HG03439 (cell line): Measurements from ENCODE around the gene HOXC5.

Experiments used
- ATAC-seq: cut with Tn5 transposase; IDR thresholded peaks from one replicate; pipeline ENCODE4 v1.9.1; 2021; ENCODE audit warnings: mild to moderate bottlenecking, moderate library complexity; ENCODE audit not compliant: unreplicated experiment

HOXC5 gene

GRCh38 chr12:54045401-54045800, 12.6 kb downstream of the HOXC5 start:
- no peak for ATAC-seq

GRCh38 chr12:54045868-54046521, 13.1 kb downstream of the HOXC5 start:
- ATAC-seq: no peak

- no peak for ATAC-seq
Observed at GRCh38 chr12:54046809-54047159, 13.9 kb downstream of the HOXC5 start.

GRCh38 chr12:54047160-54047963, 14.5 kb downstream of the HOXC5 start:
- no peak for ATAC-seq

- ATAC-seq: no peak
Observed at GRCh38 chr12:54047964-54048303, 15.1 kb downstream of the HOXC5 start.

GRCh38 chr12:54048406-54049093, 15.7 kb downstream of the HOXC5 start:
- no peak for ATAC-seq

GRCh38 chr12:54049108-54049507, 16.3 kb downstream of the HOXC5 start:
- no peak for ATAC-seq

- ATAC-seq: no peak
Observed at GRCh38 chr12:54050482-54050810, 17.6 kb downstream of the HOXC5 start.

GRCh38 chr12:54051026-54051842, 18.4 kb downstream of the HOXC5 start:
- ATAC-seq: no peak

GRCh38 chr12:54051874-54052437, 19.1 kb downstream of the HOXC5 start:
- no peak for ATAC-seq

GRCh38 chr12:54052438-54053002, 19.7 kb downstream of the HOXC5 start:
- ATAC-seq: no peak

GRCh38 chr12:54053003-54053750, 20.3 kb downstream of the HOXC5 start:
- peak; percentile 59 for ATAC-seq

GRCh38 chr12:54053751-54054741, 21.2 kb downstream of the HOXC5 start, which contains the start of gene HOXC4:
HOXC4 (plus strand) TSS chr12:54053835; CDS start chr12:54053923, 88 bp downstream.
- peak; percentile 43 for ATAC-seq

- ATAC-seq: no peak
Observed at GRCh38 chr12:54054742-54055194, 21.9 kb downstream of the HOXC5 start.

GRCh38 chr12:54055552-54055951, 22.7 kb downstream of the HOXC5 start:
- ATAC-seq: no peak

GRCh38 chr12:54056110-54056509, 23.3 kb downstream of the HOXC5 start:
- ATAC-seq: no peak

- ATAC-seq: no peak
Observed at GRCh38 chr12:54058128-54058768, 25.4 kb downstream of the HOXC5 start.

GRCh38 chr12:54059668-54060067, 26.8 kb downstream of the HOXC5 start:
- ATAC-seq: no peak
